ENCODE data around the gene SHC2.

DNA sequence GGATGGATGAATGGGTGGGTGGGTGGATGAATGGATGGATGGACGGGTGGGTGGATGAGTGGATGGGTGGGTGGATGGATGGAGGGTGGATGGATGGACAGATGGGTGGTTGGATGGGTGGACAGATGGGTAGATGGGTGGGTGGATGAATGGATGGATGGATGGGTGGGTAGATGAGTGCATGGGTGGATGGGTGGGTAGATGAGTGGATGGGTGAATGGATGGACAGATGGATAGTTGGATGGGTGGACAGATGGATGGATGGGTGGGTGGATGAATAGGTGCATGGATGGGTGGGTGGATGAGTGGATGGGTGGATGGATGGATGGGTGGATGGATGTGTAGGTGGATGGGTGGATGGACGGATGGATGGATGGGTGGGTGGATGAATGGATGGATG lies 17.8 kb downstream of the SHC2 start:
- TF ChIP-seq, protein P1, sequence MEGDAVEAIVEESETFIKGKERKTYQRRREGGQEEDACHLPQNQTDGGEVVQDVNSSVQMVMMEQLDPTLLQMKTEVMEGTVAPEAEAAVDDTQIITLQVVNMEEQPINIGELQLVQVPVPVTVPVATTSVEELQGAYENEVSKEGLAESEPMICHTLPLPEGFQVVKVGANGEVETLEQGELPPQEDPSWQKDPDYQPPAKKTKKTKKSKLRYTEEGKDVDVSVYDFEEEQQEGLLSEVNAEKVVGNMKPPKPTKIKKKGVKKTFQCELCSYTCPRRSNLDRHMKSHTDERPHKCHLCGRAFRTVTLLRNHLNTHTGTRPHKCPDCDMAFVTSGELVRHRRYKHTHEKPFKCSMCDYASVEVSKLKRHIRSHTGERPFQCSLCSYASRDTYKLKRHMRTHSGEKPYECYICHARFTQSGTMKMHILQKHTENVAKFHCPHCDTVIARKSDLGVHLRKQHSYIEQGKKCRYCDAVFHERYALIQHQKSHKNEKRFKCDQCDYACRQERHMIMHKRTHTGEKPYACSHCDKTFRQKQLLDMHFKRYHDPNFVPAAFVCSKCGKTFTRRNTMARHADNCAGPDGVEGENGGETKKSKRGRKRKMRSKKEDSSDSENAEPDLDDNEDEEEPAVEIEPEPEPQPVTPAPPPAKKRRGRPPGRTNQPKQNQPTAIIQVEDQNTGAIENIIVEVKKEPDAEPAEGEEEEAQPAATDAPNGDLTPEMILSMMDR (IDR thresholded peaks at IDR 0.05) = no peak
- no peak for TF ChIP-seq POLR2A (IDR thresholded peaks at IDR 0.05)

Measured in body of pancreas (tissue), 4 donors.